Activated CD8-positive, alpha-beta memory T cell treated with anti-CD3 and anti-CD28 coated beads for 36 hours (primary cell): ENCODE measurements around the gene NDFIP1. TPM values are rescaled to one million over a fixed set of nuclear protein-coding genes. Genes with fewer than 3 reads are reported as not detected.
"Not testable (repeated sequence)": the region's sequence is repeated elsewhere in the genome, so short reads cannot be mapped to it uniquely, and the experiment has no call there.

Source experiments
- CTCF ChIA-PET: fragments of 350-600 bp; sonication (Branson Sonifier 250); formaldehyde crosslinking; loops from one replicate; lab custom pipeline; 2021; ENCODE audit warnings: antibody characterized with exemption; lab: Charles Lee
- POLR2A ChIA-PET: fragments of 350-600 bp; sonication (Branson Sonifier 250); formaldehyde crosslinking; loops from one replicate; lab custom pipeline; 2021; ENCODE audit warnings: antibody characterized with exemption; lab: Charles Lee
- total RNA-seq, 2 experiments: library from RNA; stranded (reverse); gene quantifications; one replicate each; pipeline ENCODE4 v1.2.3, GENCODE V29; 2021

The NDFIP1 gene
- total RNA-seq, 2 experiments from 2014 or later: 84.4 to 84.9 TPM

- ChIA-PET CTCF (no interaction called here), POLR2A (no interaction called here)
Observed at GRCh38 chr5:142170254-142170953, 61.8 kb downstream of the NDFIP1 start.

- POLR2A ChIA-PET: no interaction called here
- CTCF ChIA-PET: no interaction called here
Observed at GRCh38 chr5:142171270-142171669, 62.7 kb downstream of the NDFIP1 start.

GRCh38 chr5:142175039-142175438 is 66.5 kb downstream of the NDFIP1 start:
- ChIA-PET CTCF (no interaction called here), POLR2A (no interaction called here)

GRCh38 chr5:142175461-142176142 is 67.0 kb downstream of the NDFIP1 start:
- ChIA-PET CTCF (no interaction called here), POLR2A (no interaction called here)

- POLR2A ChIA-PET: no interaction called here
- CTCF ChIA-PET: interaction anchor here (0.8 kb wide), 1 partner anchor 12 kb away, joined by 4 read pairs; no protein-coding TSS in a partner anchor
Observed at GRCh38 chr5:142176255-142176654, 67.7 kb downstream of the NDFIP1 start.

- ChIA-PET POLR2A (no interaction called here), CTCF (interaction anchor here (1.0 kb wide), 1 partner anchor 208 kb away, joined by 3 read pairs; no protein-coding TSS in a partner anchor)
Observed at GRCh38 chr5:142178651-142179050, 70.1 kb downstream of the NDFIP1 start.

- ChIA-PET CTCF (interaction anchor here (1.0 kb wide), 1 partner anchor 210 kb away, joined by 3 read pairs; no protein-coding TSS in a partner anchor), POLR2A (no interaction called here)
Observed at GRCh38 chr5:142179776-142180387, 71.3 kb downstream of the NDFIP1 start.

GRCh38 chr5:142181096-142181495 is 72.5 kb downstream of the NDFIP1 start:
- POLR2A ChIA-PET: no interaction called here

GRCh38 chr5:142181547-142182163 is 73.1 kb downstream of the NDFIP1 start:
- ChIA-PET CTCF (no interaction called here), POLR2A (no interaction called here)

More at GRCh38 chr5:142181096-142181495, 72.5 kb downstream of the NDFIP1 start:
- CTCF ChIA-PET: no interaction called here

- CTCF ChIA-PET: interaction anchor here (1.1 kb wide), 1 partner anchor 516 kb away, joined by 3 read pairs; no protein-coding TSS in a partner anchor
- POLR2A ChIA-PET: no interaction called here
Observed at GRCh38 chr5:142182840-142183239, 74.3 kb downstream of the NDFIP1 start.

GRCh38 chr5:142183561-142183960 is 75.0 kb downstream of the NDFIP1 start:
- CTCF ChIA-PET: interaction anchor here (1.1 kb wide), 1 partner anchor 515 kb away, joined by 3 read pairs; no protein-coding TSS in a partner anchor
- POLR2A ChIA-PET: no interaction called here

GRCh38 chr5:142184988-142185387 is 76.4 kb downstream of the NDFIP1 start:
- POLR2A ChIA-PET: no interaction called here
- CTCF ChIA-PET: no interaction called here

- CTCF ChIA-PET: no interaction called here
- POLR2A ChIA-PET: no interaction called here
Observed at GRCh38 chr5:142186514-142186856, 77.9 kb downstream of the NDFIP1 start.

GRCh38 chr5:142186857-142187594 is 78.4 kb downstream of the NDFIP1 start:
- ChIA-PET CTCF (interaction anchor here (0.7 kb wide), 1 partner anchor 514 kb away, joined by 3 read pairs; no protein-coding TSS in a partner anchor), POLR2A (no interaction called here)

- POLR2A ChIA-PET: not testable (repeated sequence)
Observed at GRCh38 chr5:142188691-142189090, 80.1 kb downstream of the NDFIP1 start.

GRCh38 chr5:142189813-142190212 is 81.2 kb downstream of the NDFIP1 start:
- CTCF ChIA-PET: no interaction called here

More at GRCh38 chr5:142188691-142189090, 80.1 kb downstream of the NDFIP1 start:
- CTCF ChIA-PET: not testable (repeated sequence)

GRCh38 chr5:142191776-142192175 is 83.2 kb downstream of the NDFIP1 start:
- CTCF ChIA-PET: no interaction called here
- POLR2A ChIA-PET: no interaction called here

More at GRCh38 chr5:142189813-142190212, 81.2 kb downstream of the NDFIP1 start:
- POLR2A ChIA-PET: no interaction called here

GRCh38 chr5:142192286-142193113 is 83.9 kb downstream of the NDFIP1 start:
- POLR2A ChIA-PET: no interaction called here
- CTCF ChIA-PET: interaction anchor here (0.6 kb wide), 1 partner anchor 18 kb away, joined by 3 read pairs; no protein-coding TSS in a partner anchor
